Loucy (cell line): ENCODE results near the gene FHDC1.

Source experiments
- CTCF ChIP-seq: fragments of 200-600 bp; sonication (generic); conservative IDR thresholded peaks from 2 replicates; pipeline ENCODE4 v1.5.1; 2014; ENCODE audit warnings: mild to moderate bottlenecking, antibody characterized with exemption, low read length
- EZH2phosphoT487 ChIP-seq: fragments of 200-600 bp; IDR thresholded peaks from 2 replicates; pipeline ENCODE4 v1.6.1; 2018; ENCODE audit warnings: antibody characterized with exemption, mild to moderate bottlenecking, moderate library complexity, borderline replicate concordance

GRCh38 chr4:152909901-152910300 lies 26.2 kb upstream of the FHDC1 start:
- TF ChIP-seq CTCF: no peak
- no peak for TF ChIP-seq EZH2phosphoT487
